H1 (cell line): ENCODE data around the gene COL4A3. TPM values are rescaled to one million over a fixed set of nuclear protein-coding genes. Genes with fewer than 3 reads are reported as not detected.

ENCODE experiments used
- ATF3 ChIP-seq: IDR thresholded peaks from 2 replicates; pipeline ENCODE4 v1.6.1; 2011; ENCODE audit warnings: low read depth, mild to moderate bottlenecking, low read length; ENCODE audit not compliant: insufficient read depth
- CEBPB ChIP-seq: IDR thresholded peaks from 2 replicates; pipeline ENCODE4 v1.6.1; 2012; ENCODE audit warnings: low read depth, low read length
- CHD7 ChIP-seq: fragments of 300-600 bp; sonication (generic); IDR thresholded peaks from 2 replicates; pipeline ENCODE4 v1.7.1; 2012; ENCODE audit warnings: low read length, moderate library complexity, mild to moderate bottlenecking, inconsistent platforms; ENCODE audit not compliant: insufficient replicate concordance
- EP300 ChIP-seq, 2 experiments: IDR thresholded peaks; 1 replicate in 1 of 2; 2 replicates in 1 of 2; pipeline ENCODE4 v1.6.1; 2011 to 2012; ENCODE audit warnings: low read depth in 2 of 2, low read length in 2 of 2, mild to moderate bottlenecking in 2 of 2, borderline replicate concordance in 1 of 2, inconsistent platforms in 1 of 2, moderate library complexity in 1 of 2
- NANOG ChIP-seq: IDR thresholded peaks from 2 replicates; pipeline ENCODE4 v1.6.1; 2011; ENCODE audit warnings: low read length, low read depth, mild to moderate bottlenecking, inconsistent platforms; ENCODE audit not compliant: insufficient read depth, poor library complexity, severe bottlenecking
- NRF1 ChIP-seq: IDR thresholded peaks from 2 replicates; pipeline ENCODE4 v1.6.1; 2011; ENCODE audit warnings: mild to moderate bottlenecking, low read depth, low read length, improper control_type of control experiment
- POU5F1 ChIP-seq: IDR thresholded peaks from 2 replicates; pipeline ENCODE4 v1.6.1; 2011; ENCODE audit warnings: low read depth, mild to moderate bottlenecking, low read length, moderate library complexity
- RAD21 ChIP-seq, 2 experiments: IDR thresholded peaks in 1 of 2; conservative IDR thresholded peaks in 1 of 2; 2 replicates each; pipeline ENCODE4 v1.6.1; 2011; ENCODE audit warnings: low read depth in 2 of 2, low read length in 2 of 2, improper control_type of control experiment in 1 of 2, inconsistent platforms in 1 of 2, mild to moderate bottlenecking in 1 of 2, moderate library complexity in 1 of 2
- SIX5 ChIP-seq: IDR thresholded peaks from 2 replicates; pipeline ENCODE4 v1.6.1; 2011; ENCODE audit warnings: mild to moderate bottlenecking, low read depth, low read length
- SRF ChIP-seq: IDR thresholded peaks from 2 replicates; pipeline ENCODE4 v1.6.1; 2011; ENCODE audit warnings: mild to moderate bottlenecking, low read depth, low read length, moderate library complexity
- SUZ12 ChIP-seq: fragments of 200-600 bp; sonication (generic); IDR thresholded peaks from 2 replicates; pipeline ENCODE4 v1.6.1; 2012; ENCODE audit warnings: mild to moderate bottlenecking, inconsistent platforms, low read length, moderate library complexity, mixed read lengths
- polyA plus RNA-seq, 7 experiments: library from polyadenylated mRNA; depleted of rRNA in 3 of 7; stranded (reverse) in 5 of 7; unstranded in 2 of 7; fragments of >200 nt in 5 of 7; fragments of 200-250 nt in 2 of 7; gene quantifications; 1 replicate in 5 of 7; 2 replicates in 1 of 7; 4 replicates in 1 of 7; pipeline versions ENCODE4 v1.2.1 to v1.2.3, GENCODE V29; 2011 to 2013; ENCODE audit warnings: missing spikeins in 2 of 7, mixed read lengths in 2 of 7
- total RNA-seq: library from RNA; stranded (reverse); fragmentation: NEBNext Ultra II Directional; extraction: Animal tissue kit (Norgen Biotek cat#: 25700); gene quantifications from 2 replicates; pipeline ENCODE4 v1.2.1, GENCODE V29; 2021

COL4A3 gene
- total and polyA plus RNA-seq, 2 of the 8 experiments (the other 6 are each of a cell fraction or from before 2014, with no cell fraction given) = 0.12 to 0.17 TPM

GRCh38 chr2:227360351-227360750 is 195.9 kb downstream of the COL4A3 start (continued):
- TF ChIP-seq CHD7 (no peak), ATF3 (no peak), POU5F1 (no peak), RAD21 (IDR thresholded peaks at IDR 0.05 in 1 of 2, conservative IDR thresholded peaks at IDR 0.05 in 1 of 2; ENCODE audit: low read depth in 2 of 2, low read length in 2 of 2) (no peak), NANOG (no peak), SRF (no peak), EP300 (IDR thresholded peaks at IDR 0.05; ENCODE audit: borderline replicate concordance in 1 of 2, low read depth in 2 of 2, low read length in 2 of 2) (no peak), NRF1 (no peak), CEBPB (no peak), SIX5 (no peak), SUZ12 (no peak)
